GM23338 (cell line): ENCODE measurements around the gene DIP2C.

ENCODE experiments used
- CREB1 ChIP-seq: fragments of 250-450 bp; sonication (Bioruptor Pico); IDR thresholded peaks from 2 replicates; pipeline ENCODE4 v1.5.0; 2020; ENCODE audit warnings: low read depth, mild to moderate bottlenecking, moderate library complexity
- EZH2 ChIP-seq: fragments of 200-600 bp; sonication (generic); IDR thresholded peaks from one replicate; pipeline ENCODE4 v1.8.0; 2017; ENCODE audit warnings: antibody characterized with exemption, mild to moderate bottlenecking, low read depth; ENCODE audit not compliant: unreplicated experiment
- EZH2phosphoT487 ChIP-seq: fragments of 200-600 bp; sonication (generic); IDR thresholded peaks from one replicate; pipeline ENCODE4 v1.8.1; 2018; ENCODE audit warnings: antibody characterized with exemption; ENCODE audit not compliant: unreplicated experiment
- JUNB ChIP-seq: IDR thresholded peaks from one replicate; pipeline ENCODE4 v1.6.1; 2016; ENCODE audit warnings: antibody characterized with exemption; ENCODE audit not compliant: unreplicated experiment
- POLR2AphosphoS5 ChIP-seq: IDR thresholded peaks from 2 replicates; pipeline ENCODE4 v1.6.1; 2016; ENCODE audit warnings: antibody characterized with exemption, low read depth
- STAT1 ChIP-seq: IDR thresholded peaks from one replicate; pipeline ENCODE4 v1.6.1; 2016; ENCODE audit warnings: antibody characterized with exemption; ENCODE audit not compliant: unreplicated experiment
- TF ChIP-seq, protein P1 (sequence below), 2 experiments: fragments of 200-600 bp in 1 of 2; sonication (generic) in 1 of 2; conservative IDR thresholded peaks; 2 replicates each; pipeline versions ENCODE4 v1.5.1 to v1.6.1; 2016 to 2017; ENCODE audit warnings: antibody characterized with exemption in 2 of 2, low read depth in 2 of 2, mild to moderate bottlenecking in 2 of 2, moderate library complexity in 1 of 2
- TF ChIP-seq, protein P2 (sequence below): IDR thresholded peaks from one replicate; pipeline ENCODE4 v1.6.1; 2018; ENCODE audit warnings: antibody characterized with exemption; ENCODE audit not compliant: unreplicated experiment
- TF ChIP-seq, protein P3 (sequence below): IDR thresholded peaks from 2 replicates; pipeline ENCODE4 v1.6.1; 2016; ENCODE audit warnings: antibody characterized with exemption
- TF ChIP-seq, protein P4 (sequence below): fragments of 250-450 bp; sonication (Bioruptor Pico); IDR thresholded peaks from 2 replicates; pipeline ENCODE4 v1.5.0; 2020; ENCODE audit warnings: mild to moderate bottlenecking, moderate library complexity

DNA sequence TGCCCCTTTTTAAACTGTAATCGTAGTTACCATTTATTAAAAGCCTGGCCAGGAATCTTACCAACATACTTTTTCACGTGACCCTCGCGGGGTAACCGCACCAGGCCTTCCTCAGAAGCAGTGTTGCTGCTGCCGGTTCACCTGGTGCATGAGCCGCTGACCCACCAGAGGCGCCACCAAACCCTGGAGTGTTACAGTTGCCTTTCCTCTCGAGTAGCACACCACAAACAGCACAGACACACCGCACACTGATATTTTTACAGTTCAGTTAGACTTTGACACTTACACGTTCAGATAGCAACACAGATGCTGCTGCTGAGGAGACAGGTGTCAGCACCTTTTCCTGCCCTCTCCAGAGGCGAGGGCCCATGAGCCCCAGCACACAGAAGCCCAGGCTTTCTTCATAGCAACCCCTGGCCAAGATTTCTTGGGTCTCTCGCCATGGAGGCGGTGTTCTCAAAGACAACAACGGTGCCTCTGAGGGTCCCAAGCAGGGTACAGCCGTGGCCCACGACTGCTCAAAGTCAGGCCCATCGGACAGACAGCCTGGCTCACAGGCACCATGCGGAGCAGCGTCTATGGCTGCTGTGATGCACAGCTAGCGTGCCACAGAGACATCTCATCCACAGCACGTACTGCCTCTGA lies 123.1 kb downstream of the DIP2C start:
- TF ChIP-seq, protein P1, sequence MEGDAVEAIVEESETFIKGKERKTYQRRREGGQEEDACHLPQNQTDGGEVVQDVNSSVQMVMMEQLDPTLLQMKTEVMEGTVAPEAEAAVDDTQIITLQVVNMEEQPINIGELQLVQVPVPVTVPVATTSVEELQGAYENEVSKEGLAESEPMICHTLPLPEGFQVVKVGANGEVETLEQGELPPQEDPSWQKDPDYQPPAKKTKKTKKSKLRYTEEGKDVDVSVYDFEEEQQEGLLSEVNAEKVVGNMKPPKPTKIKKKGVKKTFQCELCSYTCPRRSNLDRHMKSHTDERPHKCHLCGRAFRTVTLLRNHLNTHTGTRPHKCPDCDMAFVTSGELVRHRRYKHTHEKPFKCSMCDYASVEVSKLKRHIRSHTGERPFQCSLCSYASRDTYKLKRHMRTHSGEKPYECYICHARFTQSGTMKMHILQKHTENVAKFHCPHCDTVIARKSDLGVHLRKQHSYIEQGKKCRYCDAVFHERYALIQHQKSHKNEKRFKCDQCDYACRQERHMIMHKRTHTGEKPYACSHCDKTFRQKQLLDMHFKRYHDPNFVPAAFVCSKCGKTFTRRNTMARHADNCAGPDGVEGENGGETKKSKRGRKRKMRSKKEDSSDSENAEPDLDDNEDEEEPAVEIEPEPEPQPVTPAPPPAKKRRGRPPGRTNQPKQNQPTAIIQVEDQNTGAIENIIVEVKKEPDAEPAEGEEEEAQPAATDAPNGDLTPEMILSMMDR (conservative IDR thresholded peaks at IDR 0.05; ENCODE audit: low read depth in 2 of 2), result no peak
- TF ChIP-seq STAT1 (no peak), CREB1 (no peak), POLR2AphosphoS5 (no peak), EZH2 (no peak), EZH2phosphoT487 (no peak), JUNB (no peak)
- TF ChIP-seq, protein P2, sequence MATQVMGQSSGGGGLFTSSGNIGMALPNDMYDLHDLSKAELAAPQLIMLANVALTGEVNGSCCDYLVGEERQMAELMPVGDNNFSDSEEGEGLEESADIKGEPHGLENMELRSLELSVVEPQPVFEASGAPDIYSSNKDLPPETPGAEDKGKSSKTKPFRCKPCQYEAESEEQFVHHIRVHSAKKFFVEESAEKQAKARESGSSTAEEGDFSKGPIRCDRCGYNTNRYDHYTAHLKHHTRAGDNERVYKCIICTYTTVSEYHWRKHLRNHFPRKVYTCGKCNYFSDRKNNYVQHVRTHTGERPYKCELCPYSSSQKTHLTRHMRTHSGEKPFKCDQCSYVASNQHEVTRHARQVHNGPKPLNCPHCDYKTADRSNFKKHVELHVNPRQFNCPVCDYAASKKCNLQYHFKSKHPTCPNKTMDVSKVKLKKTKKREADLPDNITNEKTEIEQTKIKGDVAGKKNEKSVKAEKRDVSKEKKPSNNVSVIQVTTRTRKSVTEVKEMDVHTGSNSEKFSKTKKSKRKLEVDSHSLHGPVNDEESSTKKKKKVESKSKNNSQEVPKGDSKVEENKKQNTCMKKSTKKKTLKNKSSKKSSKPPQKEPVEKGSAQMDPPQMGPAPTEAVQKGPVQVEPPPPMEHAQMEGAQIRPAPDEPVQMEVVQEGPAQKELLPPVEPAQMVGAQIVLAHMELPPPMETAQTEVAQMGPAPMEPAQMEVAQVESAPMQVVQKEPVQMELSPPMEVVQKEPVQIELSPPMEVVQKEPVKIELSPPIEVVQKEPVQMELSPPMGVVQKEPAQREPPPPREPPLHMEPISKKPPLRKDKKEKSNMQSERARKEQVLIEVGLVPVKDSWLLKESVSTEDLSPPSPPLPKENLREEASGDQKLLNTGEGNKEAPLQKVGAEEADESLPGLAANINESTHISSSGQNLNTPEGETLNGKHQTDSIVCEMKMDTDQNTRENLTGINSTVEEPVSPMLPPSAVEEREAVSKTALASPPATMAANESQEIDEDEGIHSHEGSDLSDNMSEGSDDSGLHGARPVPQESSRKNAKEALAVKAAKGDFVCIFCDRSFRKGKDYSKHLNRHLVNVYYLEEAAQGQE, result no peak
- TF ChIP-seq, protein P3, sequence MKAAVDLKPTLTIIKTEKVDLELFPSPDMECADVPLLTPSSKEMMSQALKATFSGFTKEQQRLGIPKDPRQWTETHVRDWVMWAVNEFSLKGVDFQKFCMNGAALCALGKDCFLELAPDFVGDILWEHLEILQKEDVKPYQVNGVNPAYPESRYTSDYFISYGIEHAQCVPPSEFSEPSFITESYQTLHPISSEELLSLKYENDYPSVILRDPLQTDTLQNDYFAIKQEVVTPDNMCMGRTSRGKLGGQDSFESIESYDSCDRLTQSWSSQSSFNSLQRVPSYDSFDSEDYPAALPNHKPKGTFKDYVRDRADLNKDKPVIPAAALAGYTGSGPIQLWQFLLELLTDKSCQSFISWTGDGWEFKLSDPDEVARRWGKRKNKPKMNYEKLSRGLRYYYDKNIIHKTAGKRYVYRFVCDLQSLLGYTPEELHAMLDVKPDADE, result no peak
- TF ChIP-seq, protein P4, sequence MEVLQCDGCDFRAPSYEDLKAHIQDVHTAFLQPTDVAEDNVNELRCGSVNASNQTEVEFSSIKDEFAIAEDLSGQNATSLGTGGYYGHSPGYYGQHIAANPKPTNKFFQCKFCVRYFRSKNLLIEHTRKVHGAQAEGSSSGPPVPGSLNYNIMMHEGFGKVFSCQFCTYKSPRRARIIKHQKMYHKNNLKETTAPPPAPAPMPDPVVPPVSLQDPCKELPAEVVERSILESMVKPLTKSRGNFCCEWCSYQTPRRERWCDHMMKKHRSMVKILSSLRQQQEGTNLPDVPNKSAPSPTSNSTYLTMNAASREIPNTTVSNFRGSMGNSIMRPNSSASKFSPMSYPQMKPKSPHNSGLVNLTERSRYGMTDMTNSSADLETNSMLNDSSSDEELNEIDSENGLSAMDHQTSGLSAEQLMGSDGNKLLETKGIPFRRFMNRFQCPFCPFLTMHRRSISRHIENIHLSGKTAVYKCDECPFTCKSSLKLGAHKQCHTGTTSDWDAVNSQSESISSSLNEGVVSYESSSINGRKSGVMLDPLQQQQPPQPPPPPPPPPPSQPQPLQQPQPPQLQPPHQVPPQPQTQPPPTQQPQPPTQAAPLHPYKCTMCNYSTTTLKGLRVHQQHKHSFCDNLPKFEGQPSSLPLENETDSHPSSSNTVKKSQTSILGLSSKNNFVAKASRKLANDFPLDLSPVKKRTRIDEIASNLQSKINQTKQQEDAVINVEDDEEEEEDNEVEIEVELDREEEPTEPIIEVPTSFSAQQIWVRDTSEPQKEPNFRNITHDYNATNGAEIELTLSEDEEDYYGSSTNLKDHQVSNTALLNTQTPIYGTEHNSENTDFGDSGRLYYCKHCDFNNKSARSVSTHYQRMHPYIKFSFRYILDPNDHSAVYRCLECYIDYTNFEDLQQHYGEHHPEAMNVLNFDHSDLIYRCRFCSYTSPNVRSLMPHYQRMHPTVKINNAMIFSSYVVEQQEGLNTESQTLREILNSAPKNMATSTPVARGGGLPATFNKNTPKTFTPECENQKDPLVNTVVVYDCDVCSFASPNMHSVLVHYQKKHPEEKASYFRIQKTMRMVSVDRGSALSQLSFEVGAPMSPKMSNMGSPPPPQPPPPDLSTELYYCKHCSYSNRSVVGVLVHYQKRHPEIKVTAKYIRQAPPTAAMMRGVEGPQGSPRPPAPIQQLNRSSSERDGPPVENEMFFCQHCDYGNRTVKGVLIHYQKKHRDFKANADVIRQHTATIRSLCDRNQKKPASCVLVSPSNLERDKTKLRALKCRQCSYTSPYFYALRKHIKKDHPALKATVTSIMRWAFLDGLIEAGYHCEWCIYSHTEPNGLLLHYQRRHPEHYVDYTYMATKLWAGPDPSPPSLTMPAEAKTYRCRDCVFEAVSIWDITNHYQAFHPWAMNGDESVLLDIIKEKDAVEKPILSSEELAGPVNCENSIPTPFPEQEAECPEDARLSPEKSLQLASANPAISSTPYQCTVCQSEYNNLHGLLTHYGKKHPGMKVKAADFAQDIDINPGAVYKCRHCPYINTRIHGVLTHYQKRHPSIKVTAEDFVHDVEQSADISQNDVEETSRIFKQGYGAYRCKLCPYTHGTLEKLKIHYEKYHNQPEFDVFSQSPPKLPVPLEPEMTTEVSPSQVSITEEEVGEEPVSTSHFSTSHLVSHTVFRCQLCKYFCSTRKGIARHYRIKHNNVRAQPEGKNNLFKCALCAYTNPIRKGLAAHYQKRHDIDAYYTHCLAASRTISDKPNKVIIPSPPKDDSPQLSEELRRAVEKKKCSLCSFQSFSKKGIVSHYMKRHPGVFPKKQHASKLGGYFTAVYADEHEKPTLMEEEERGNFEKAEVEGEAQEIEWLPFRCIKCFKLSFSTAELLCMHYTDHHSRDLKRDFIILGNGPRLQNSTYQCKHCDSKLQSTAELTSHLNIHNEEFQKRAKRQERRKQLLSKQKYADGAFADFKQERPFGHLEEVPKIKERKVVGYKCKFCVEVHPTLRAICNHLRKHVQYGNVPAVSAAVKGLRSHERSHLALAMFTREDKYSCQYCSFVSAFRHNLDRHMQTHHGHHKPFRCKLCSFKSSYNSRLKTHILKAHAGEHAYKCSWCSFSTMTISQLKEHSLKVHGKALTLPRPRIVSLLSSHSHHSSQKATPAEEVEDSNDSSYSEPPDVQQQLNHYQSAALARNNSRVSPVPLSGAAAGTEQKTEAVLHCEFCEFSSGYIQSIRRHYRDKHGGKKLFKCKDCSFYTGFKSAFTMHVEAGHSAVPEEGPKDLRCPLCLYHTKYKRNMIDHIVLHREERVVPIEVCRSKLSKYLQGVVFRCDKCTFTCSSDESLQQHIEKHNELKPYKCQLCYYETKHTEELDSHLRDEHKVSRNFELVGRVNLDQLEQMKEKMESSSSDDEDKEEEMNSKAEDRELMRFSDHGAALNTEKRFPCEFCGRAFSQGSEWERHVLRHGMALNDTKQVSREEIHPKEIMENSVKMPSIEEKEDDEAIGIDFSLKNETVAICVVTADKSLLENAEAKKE (CRISPR knock-in tag), result no peak
